ENCODE results near the gene DNAH10. TPM values are rescaled to one million over a fixed set of nuclear protein-coding genes. Genes with fewer than 3 reads are reported as not detected.

The DNAH10 gene
- total and polyA plus RNA-seq, 2 experiments from 2014 or later, result 0.22 to 0.60 TPM

DNA sequence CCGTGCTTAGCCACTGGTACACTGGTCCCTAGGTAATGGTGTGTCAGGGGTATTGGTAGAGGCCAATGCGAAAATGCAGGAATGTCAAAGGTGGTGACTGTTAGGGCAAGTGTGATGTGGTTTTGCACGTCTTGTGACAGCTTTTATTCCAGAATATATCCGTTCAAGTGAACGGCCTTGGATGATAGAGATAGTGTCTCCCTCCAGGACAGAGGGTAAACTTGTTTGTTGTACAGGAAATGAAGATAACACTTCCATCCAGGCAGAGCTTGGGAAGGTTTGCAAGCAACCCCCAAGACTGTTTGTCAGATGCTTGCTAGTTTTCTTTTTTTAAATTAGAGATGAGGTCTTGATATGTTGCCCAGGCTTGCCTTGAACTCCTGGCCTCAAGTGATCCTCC, 84.2 kb downstream of the DNAH10 start:
- Histone ChIP-seq H3K27ac (no peak overlapping the region), H3K4me1 (ENCODE audit: insufficient read depth) (no peaks in the 10 kb centered on the region), H3K9me3 (ENCODE audit: low read depth) (no peaks in the 10 kb centered on the region), H3K9me2 (replicated peaks; ENCODE audit: insufficient read depth) (no peaks in the 10 kb centered on the region), H4K20me1 (ENCODE audit: insufficient read depth, poor library complexity, severe bottlenecking) (no peaks in the 10 kb centered on the region), H3K4me3 (no peak overlapping the region), H2AFZ (no peak overlapping the region), H3K27me3 (no peaks in the 10 kb centered on the region), H3K36me3 (replicated peaks; ENCODE audit: insufficient read depth, low read depth) (no peaks in the 10 kb centered on the region), H3K79me2 (no peaks in the 10 kb centered on the region), H3K4me2 (no peak overlapping the region)
- no peak for TF ChIP-seq EZH2 (IDR thresholded peaks at IDR 0.05; ENCODE audit: borderline replicate concordance)
- WGBS (ENCODE audit: low lambda C conversion rate, missing lambda C conversion rate), result 87% methylated on average over 5 of the region's 5 CpGs
- no peak for DNase-seq (ENCODE audit: low spot score)

DNA sequence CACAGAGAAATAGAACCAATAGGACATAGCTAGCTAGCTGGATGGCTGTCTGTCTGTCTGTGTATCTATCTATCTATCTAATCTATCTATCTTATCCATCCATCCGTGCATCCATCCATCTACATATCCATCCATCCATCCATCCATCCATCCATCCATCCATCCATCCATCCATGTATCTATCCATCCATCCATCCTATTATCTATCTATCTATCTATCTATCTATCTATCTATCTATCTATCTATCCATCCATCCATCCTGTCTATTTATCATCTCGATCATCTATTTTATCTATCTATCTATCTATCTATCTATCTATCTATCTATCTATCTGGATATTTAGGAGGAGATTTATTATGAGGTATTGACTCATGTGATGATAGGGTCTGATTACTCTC, 84.9 kb downstream of the DNAH10 start:
- Histone ChIP-seq H3K36me3 (replicated peaks; ENCODE audit: insufficient read depth, low read depth) (no peaks in the 10 kb centered on the region), H4K20me1 (ENCODE audit: insufficient read depth, poor library complexity, severe bottlenecking) (no peaks in the 10 kb centered on the region), H3K27ac (no peak overlapping the region), H2AFZ (no peak overlapping the region), H3K27me3 (no peaks in the 10 kb centered on the region), H3K9me3 (ENCODE audit: low read depth) (no peaks in the 10 kb centered on the region), H3K79me2 (no peaks in the 10 kb centered on the region), H3K4me2 (no peak overlapping the region), H3K4me1 (ENCODE audit: insufficient read depth) (no peaks in the 10 kb centered on the region), H3K4me3 (no peak overlapping the region), H3K9me2 (replicated peaks; ENCODE audit: insufficient read depth) (no peaks in the 10 kb centered on the region)
- DNase-seq (ENCODE audit: low spot score), result no peak
- 90% methylated on average over 2 of the region's 2 CpGs for WGBS (ENCODE audit: low lambda C conversion rate, missing lambda C conversion rate)
- no peak for TF ChIP-seq EZH2 (IDR thresholded peaks at IDR 0.05; ENCODE audit: borderline replicate concordance)
- TF ChIP-seq, protein P1, sequence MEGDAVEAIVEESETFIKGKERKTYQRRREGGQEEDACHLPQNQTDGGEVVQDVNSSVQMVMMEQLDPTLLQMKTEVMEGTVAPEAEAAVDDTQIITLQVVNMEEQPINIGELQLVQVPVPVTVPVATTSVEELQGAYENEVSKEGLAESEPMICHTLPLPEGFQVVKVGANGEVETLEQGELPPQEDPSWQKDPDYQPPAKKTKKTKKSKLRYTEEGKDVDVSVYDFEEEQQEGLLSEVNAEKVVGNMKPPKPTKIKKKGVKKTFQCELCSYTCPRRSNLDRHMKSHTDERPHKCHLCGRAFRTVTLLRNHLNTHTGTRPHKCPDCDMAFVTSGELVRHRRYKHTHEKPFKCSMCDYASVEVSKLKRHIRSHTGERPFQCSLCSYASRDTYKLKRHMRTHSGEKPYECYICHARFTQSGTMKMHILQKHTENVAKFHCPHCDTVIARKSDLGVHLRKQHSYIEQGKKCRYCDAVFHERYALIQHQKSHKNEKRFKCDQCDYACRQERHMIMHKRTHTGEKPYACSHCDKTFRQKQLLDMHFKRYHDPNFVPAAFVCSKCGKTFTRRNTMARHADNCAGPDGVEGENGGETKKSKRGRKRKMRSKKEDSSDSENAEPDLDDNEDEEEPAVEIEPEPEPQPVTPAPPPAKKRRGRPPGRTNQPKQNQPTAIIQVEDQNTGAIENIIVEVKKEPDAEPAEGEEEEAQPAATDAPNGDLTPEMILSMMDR (IDR thresholded peaks at IDR 0.05; ENCODE audit: poor library complexity), result no peak
- no peak for TF ChIP-seq EZH2phosphoT487 (IDR thresholded peaks at IDR 0.05; ENCODE audit: low read depth, severe bottlenecking, unreplicated experiment)

DNA sequence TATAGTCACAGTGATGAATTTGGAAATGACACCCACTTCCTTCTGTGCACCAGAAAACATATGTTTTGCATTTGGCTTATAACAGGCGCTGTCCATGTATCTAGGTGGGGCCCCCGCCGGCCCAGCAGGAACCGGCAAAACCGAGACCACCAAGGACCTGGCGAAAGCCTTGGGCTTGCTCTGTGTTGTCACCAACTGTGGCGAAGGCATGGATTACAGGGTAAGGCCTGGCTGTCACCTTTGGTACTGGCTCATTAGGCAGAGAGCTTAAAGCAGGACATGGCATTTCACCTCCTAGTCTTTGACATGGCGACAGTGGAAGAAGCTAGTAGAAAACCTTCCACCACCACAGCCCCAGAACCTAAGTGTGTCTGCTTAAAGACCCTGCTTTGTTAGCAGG, 85.8 kb downstream of the DNAH10 start:
- Histone ChIP-seq H3K4me3 (no peak overlapping the region), H3K9me2 (replicated peaks; ENCODE audit: insufficient read depth) (no peaks in the 10 kb centered on the region), H3K4me2 (no peak overlapping the region), H3K27ac (no peak overlapping the region), H3K4me1 (ENCODE audit: insufficient read depth) (no peaks in the 10 kb centered on the region), H3K36me3 (replicated peaks; ENCODE audit: insufficient read depth, low read depth) (no peaks in the 10 kb centered on the region), H3K9me3 (ENCODE audit: low read depth) (no peaks in the 10 kb centered on the region), H2AFZ (no peak overlapping the region), H3K79me2 (no peaks in the 10 kb centered on the region), H4K20me1 (ENCODE audit: insufficient read depth, poor library complexity, severe bottlenecking) (no peaks in the 10 kb centered on the region), H3K27me3 (no peaks in the 10 kb centered on the region)
- TF ChIP-seq EZH2phosphoT487 (IDR thresholded peaks at IDR 0.05; ENCODE audit: low read depth, severe bottlenecking, unreplicated experiment) (no peak), EZH2 (IDR thresholded peaks at IDR 0.05; ENCODE audit: borderline replicate concordance) (no peak)
- TF ChIP-seq, protein P1 (IDR thresholded peaks at IDR 0.05; ENCODE audit: poor library complexity), result no peak
- no peak for DNase-seq (ENCODE audit: low spot score)
- 95% methylated on average over 8 of the region's 8 CpGs for WGBS (ENCODE audit: low lambda C conversion rate, missing lambda C conversion rate)

DNA sequence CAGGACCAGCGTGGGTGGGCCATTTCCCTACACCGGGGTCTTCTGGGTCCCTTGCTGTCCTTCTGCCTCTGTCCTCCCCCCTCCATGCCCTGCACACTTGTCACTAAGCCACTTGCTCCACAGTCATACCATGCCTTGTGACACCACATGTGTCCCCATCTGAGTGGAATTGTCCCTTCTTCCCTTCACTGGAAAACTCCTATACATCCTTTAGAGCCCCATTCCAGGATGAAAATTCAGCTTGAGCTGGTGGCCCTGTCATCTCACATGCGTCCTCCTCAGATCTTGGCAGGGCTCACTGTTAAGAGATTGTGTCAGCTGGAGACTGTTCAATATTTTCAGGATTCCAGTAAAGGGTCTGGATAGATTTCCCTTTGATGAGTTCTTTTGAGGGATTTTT, 87.4 kb downstream of the DNAH10 start:
- Histone ChIP-seq H3K9me3 (ENCODE audit: low read depth) (no peaks in the 10 kb centered on the region), H3K79me2 (no peaks in the 10 kb centered on the region), H2AFZ (no peak overlapping the region), H3K27ac (no peak overlapping the region), H3K4me2 (no peak overlapping the region), H4K20me1 (ENCODE audit: insufficient read depth, poor library complexity, severe bottlenecking) (no peaks in the 10 kb centered on the region), H3K4me3 (no peak overlapping the region), H3K4me1 (ENCODE audit: insufficient read depth) (no peaks in the 10 kb centered on the region), H3K27me3 (no peaks in the 10 kb centered on the region), H3K36me3 (replicated peaks; ENCODE audit: insufficient read depth, low read depth) (no peaks in the 10 kb centered on the region), H3K9me2 (replicated peaks; ENCODE audit: insufficient read depth) (no peaks in the 10 kb centered on the region)
- TF ChIP-seq, protein P1 (IDR thresholded peaks at IDR 0.05; ENCODE audit: poor library complexity), result no peak
- TF ChIP-seq EZH2 (IDR thresholded peaks at IDR 0.05; ENCODE audit: borderline replicate concordance) (no peak), EZH2phosphoT487 (IDR thresholded peaks at IDR 0.05; ENCODE audit: low read depth, severe bottlenecking, unreplicated experiment) (no peak)
- DNase-seq (ENCODE audit: low spot score), result no peak
- 74% methylated on average over 3 of the region's 3 CpGs for WGBS (ENCODE audit: low lambda C conversion rate, missing lambda C conversion rate)
